ENCODE data around the gene ZNF446. TPM values are rescaled to one million over a fixed set of nuclear protein-coding genes. Genes with fewer than 3 reads are reported as not detected.
"Not testable (repeated sequence)": the region's sequence is repeated elsewhere in the genome, so short reads cannot be mapped to it uniquely, and the experiment has no call there.

ZNF446 gene
- total RNA-seq, 1 donor from 2014 or later = 9.9 TPM

DNA sequence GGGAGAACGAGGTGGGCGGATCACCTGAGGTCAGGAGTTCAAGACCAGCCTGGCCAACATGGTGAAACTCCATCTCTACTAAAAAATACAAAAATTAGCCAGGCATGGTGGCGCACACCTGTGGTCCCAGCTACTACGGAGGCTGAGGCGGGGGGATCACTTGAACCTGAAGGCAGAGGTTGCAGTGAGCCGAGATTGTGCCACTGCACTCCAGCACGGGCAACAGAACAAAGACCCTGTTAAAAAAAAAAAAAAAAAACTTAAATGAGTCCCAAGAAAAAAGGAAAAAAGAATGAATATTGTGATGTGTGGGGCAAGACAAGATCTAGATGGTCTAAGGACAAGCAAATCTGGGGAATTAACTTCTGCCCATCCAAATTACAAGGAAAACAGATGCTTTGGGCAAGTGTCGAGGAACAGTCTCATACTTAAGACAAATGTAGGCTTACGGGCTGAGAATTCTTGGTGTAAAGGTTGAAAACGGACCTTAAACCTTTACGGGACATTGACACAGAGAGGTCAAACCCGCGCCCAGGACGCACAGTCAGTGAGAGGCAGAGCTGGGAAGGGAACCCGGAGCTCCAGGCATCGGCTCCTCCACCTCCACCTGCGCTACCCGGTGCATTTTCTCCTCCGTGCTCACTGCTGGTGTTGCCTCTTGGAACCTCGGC is 9.9 kb upstream of the ZNF446 start:
- Mint-ChIP-seq H3K9me3 (ENCODE audit: unreplicated experiment) (no peaks in the 10 kb centered on the region), H3K27ac (ENCODE audit: unreplicated experiment) (peak overlapping the region; percentile 83), H3K4me3 (ENCODE audit: unreplicated experiment) (peak overlapping the region; percentile 83), H3K4me1 (ENCODE audit: unreplicated experiment) (peaks cover 12% of the 10 kb centered on the region), H3K27me3 (ENCODE audit: unreplicated experiment) (peaks cover 12% of the 10 kb centered on the region), H3K36me3 (ENCODE audit: low read depth, unreplicated experiment) (peaks cover 11% of the 10 kb centered on the region)
- TF ChIP-seq, protein P1, sequence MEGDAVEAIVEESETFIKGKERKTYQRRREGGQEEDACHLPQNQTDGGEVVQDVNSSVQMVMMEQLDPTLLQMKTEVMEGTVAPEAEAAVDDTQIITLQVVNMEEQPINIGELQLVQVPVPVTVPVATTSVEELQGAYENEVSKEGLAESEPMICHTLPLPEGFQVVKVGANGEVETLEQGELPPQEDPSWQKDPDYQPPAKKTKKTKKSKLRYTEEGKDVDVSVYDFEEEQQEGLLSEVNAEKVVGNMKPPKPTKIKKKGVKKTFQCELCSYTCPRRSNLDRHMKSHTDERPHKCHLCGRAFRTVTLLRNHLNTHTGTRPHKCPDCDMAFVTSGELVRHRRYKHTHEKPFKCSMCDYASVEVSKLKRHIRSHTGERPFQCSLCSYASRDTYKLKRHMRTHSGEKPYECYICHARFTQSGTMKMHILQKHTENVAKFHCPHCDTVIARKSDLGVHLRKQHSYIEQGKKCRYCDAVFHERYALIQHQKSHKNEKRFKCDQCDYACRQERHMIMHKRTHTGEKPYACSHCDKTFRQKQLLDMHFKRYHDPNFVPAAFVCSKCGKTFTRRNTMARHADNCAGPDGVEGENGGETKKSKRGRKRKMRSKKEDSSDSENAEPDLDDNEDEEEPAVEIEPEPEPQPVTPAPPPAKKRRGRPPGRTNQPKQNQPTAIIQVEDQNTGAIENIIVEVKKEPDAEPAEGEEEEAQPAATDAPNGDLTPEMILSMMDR (IDR thresholded peaks at IDR 0.05; ENCODE audit: unreplicated experiment) = no peak
- no peak for DNase-seq (ENCODE audit: low spot score)

DNA sequence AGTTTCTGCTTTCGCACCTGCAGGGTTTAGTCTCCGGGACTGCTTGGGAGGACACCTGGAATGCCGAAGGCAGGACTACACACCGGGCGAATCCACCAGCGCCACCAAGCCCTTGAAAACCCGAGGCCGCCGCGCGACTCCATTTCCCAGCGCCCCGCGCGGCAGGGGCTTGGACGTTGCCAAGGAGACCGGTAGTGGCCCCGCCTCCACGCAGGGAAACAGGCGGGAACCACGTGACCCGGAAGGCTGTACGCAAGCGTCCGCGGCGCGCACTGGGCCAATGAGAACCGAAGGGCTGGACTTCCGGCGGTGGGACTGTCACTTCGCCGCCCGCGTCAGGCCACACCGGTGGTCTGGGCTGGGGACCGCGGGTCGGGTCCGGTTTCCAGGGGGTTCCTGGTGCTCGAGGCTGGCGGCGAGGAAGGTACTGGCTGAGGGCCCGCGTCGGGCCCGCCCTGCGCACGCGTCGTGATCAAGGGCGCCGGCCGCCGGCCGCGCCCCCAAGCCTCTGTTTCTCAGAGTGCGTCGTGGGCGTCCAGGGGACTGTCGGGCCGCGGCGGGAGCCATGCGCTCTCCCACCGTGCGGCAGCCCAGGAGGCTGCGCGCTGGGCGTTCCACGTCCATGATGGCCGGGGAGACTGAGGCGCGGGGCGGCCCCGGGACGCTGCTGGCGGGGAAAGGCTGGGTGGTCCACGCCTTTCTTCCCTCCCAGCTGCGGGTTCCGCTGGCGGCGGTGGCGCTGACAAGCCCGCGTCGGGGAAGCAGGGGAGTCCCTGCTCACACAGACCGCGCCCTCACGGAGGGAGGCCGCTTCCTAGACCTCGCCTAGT is 9.2 kb upstream of the ZNF446 start, which contains the start of gene ZNF324:
Gene ZNF324, plus strand, starts transcription at position 321 of the 830 bp plus-strand sequence. CDS start 2,106 bp downstream, outside the sequence.
- H3K4me3 Mint-ChIP-seq (ENCODE audit: unreplicated experiment) = peak within 1 kb of the TSS; percentile 83
- DNase-seq (ENCODE audit: low spot score) = peak; percentile 97
- peak within 1 kb of the TSS; percentile 83 for H3K27ac Mint-ChIP-seq (ENCODE audit: unreplicated experiment)
- TF ChIP-seq, protein P1 (IDR thresholded peaks at IDR 0.05; ENCODE audit: unreplicated experiment) = no peak
- peaks cover 11% of the 10 kb centered on the region for H3K36me3 Mint-ChIP-seq (ENCODE audit: low read depth, unreplicated experiment)
- H3K27me3 Mint-ChIP-seq (ENCODE audit: unreplicated experiment) = peaks cover 12% of the 10 kb centered on the region
- no peaks in the 10 kb centered on the region for H3K9me3 Mint-ChIP-seq (ENCODE audit: unreplicated experiment)
- H3K4me1 Mint-ChIP-seq (ENCODE audit: unreplicated experiment) = peaks cover 12% of the 10 kb centered on the region

DNA sequence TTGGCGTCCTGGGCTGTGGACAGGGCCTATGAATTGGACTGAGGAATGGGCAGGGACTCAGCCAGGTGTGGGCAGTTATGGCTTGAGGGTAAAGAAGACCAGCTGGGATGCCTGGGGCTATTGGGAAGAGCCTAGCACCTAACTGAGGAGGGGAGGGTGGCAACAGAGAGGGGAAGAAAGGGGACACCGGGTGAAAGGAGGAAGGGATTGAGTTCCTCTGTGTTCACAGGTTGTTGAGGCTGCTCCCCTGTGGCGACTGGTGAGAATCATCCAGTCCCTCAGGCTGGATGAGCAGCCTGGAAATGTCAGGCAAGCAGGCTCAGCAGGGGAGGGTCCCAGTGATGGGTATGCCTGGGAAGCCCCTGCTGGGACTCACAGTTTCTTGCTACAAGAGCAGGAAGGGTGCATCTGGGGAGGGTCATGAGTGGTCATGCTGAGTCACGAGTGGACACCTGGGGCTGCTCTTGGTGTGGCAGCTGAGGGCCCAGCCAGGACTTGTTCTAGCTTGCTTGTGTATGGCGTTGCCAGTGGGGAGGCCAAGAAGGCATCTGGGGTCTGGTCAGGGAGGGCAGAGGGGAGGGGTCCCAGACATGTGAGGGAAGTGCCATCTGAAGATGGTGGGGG is 7.8 kb upstream of the ZNF446 start:
- H3K4me3 Mint-ChIP-seq (ENCODE audit: unreplicated experiment) = peak overlapping the region; percentile 57
- TF ChIP-seq, protein P1 (IDR thresholded peaks at IDR 0.05; ENCODE audit: unreplicated experiment) = no peak
- DNase-seq (ENCODE audit: low spot score) = no peak
- no peaks in the 10 kb centered on the region for H3K9me3 Mint-ChIP-seq (ENCODE audit: unreplicated experiment)
- H3K27me3 Mint-ChIP-seq (ENCODE audit: unreplicated experiment) = peaks cover 14% of the 10 kb centered on the region
- peaks cover 17% of the 10 kb centered on the region for H3K36me3 Mint-ChIP-seq (ENCODE audit: low read depth, unreplicated experiment)
- H3K4me1 Mint-ChIP-seq (ENCODE audit: unreplicated experiment) = peaks cover 12% of the 10 kb centered on the region
- peak overlapping the region; percentile 22 for H3K27ac Mint-ChIP-seq (ENCODE audit: unreplicated experiment)

DNA sequence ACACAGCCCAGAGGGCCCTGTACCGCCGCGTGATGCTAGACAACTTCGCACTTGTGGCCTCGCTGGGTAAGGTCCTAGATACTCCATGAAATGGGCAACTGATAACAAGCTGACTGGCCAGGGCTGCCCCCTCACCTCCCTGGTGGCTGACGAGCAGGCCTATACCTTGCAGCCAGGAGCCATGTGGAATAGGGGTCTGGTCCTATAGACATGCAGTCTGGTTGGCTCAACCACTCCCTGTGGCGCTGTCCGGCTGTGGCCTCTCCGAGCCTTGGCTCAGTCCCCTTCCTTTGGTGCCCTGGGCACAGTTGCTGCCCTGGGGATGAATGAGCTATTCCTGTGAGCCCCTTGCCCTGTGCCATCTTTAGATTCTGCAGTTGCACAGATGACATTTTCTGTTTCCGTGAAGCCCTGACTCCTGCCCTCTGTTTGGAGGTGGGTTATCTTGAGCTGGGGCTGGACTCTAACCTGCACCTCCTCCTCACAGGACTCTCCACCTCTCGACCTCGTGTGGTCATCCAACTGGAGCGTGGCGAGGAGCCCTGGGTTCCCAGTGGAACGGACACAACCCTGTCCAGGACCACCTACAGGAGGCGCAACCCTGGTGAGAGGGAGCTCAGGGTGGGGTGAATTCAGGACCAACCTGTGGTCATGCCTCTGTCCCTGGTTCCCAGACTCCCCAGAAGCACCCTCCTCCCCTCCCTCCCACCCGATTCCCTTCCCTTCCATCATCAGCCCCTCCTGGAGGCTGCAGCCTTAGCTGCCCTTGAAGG is 6.7 kb upstream of the ZNF446 start:
- TF ChIP-seq, protein P1 (IDR thresholded peaks at IDR 0.05; ENCODE audit: unreplicated experiment) = no peak
- Mint-ChIP-seq H3K36me3 (ENCODE audit: low read depth, unreplicated experiment) (peaks cover 17% of the 10 kb centered on the region), H3K4me3 (ENCODE audit: unreplicated experiment) (peak overlapping the region; percentile 57), H3K9me3 (ENCODE audit: unreplicated experiment) (no peaks in the 10 kb centered on the region), H3K27me3 (ENCODE audit: unreplicated experiment) (peaks cover 14% of the 10 kb centered on the region), H3K27ac (ENCODE audit: unreplicated experiment) (no peak overlapping the region), H3K4me1 (ENCODE audit: unreplicated experiment) (peaks cover 12% of the 10 kb centered on the region)
- DNase-seq (ENCODE audit: low spot score) = no peak

DNA sequence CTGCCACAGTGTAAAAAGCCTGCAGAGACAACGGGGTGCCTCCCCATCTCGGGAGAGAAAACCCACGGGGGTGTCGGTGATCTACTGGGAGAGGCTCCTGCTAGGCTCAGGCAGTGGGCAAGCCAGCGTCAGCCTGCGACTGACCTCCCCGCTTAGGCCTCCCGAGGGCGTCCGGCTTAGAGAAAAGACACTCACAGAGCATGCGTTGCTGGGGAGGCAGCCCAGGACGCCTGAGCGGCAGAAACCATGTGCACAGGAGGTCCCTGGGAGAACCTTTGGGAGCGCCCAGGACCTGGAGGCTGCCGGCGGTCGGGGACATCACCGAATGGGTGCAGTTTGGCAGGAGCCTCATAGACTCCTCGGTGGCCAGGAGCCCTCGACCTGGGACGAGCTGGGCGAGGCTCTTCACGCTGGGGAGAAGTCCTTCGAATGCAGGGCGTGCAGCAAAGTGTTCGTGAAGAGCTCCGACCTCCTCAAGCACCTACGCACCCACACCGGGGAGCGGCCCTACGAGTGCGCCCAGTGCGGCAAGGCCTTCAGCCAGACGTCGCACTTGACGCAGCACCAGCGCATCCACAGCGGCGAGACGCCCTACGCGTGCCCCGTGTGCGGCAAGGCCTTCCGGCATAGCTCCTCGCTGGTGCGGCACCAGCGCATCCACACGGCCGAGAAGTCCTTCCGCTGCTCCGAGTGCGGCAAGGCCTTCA is 5.2 kb upstream of the ZNF446 start:
- not testable (repeated sequence) for H3K27ac Mint-ChIP-seq (ENCODE audit: unreplicated experiment); H3K9me3 Mint-ChIP-seq (ENCODE audit: unreplicated experiment); DNase-seq (ENCODE audit: low spot score)
- H3K27me3 Mint-ChIP-seq (ENCODE audit: unreplicated experiment) = peaks cover 17% of the 10 kb centered on the region
- peak overlapping the region; percentile 37 for H3K4me3 Mint-ChIP-seq (ENCODE audit: unreplicated experiment)
- peaks cover 15% of the 10 kb centered on the region for H3K4me1 Mint-ChIP-seq (ENCODE audit: unreplicated experiment)
- H3K36me3 Mint-ChIP-seq (ENCODE audit: low read depth, unreplicated experiment) = peaks cover 17% of the 10 kb centered on the region

All from endothelial cell (in vitro differentiated cells).